HG02759 (cell line): ENCODE results near the gene FAM149A.

ENCODE experiments used
- ATAC-seq: cut with Tn5 transposase; IDR thresholded peaks from one replicate; pipeline ENCODE4 v1.9.1; 2021; ENCODE audit warnings: mild to moderate bottlenecking, moderate library complexity; ENCODE audit not compliant: unreplicated experiment

FAM149A gene

GRCh38 chr4:186151499-186151898 is 47.0 kb downstream of the FAM149A start:
- no peak for ATAC-seq

- no peak for ATAC-seq
Measured at GRCh38 chr4:186158021-186158813, 53.7 kb downstream of the FAM149A start.

GRCh38 chr4:186158966-186159365 is 54.5 kb downstream of the FAM149A start:
- ATAC-seq: no peak

GRCh38 chr4:186159613-186160012 is 55.1 kb downstream of the FAM149A start:
- no peak for ATAC-seq

- peak; percentile 77 for ATAC-seq
Measured at GRCh38 chr4:186161138-186161537, 56.6 kb downstream of the FAM149A start.

- ATAC-seq: no peak
Measured at GRCh38 chr4:186166852-186167512, 62.5 kb downstream of the FAM149A start.

- no peak for ATAC-seq
Measured at GRCh38 chr4:186167605-186168004, 63.1 kb downstream of the FAM149A start.

GRCh38 chr4:186168750-186169149 is 64.2 kb downstream of the FAM149A start:
- no peak for ATAC-seq

- no peak for ATAC-seq
Measured at GRCh38 chr4:186169333-186169944, 64.9 kb downstream of the FAM149A start.

GRCh38 chr4:186169945-186170802 is 65.7 kb downstream of the FAM149A start:
- no peak for ATAC-seq

GRCh38 chr4:186170966-186171365 is 66.5 kb downstream of the FAM149A start:
- no peak for ATAC-seq

GRCh38 chr4:186172546-186172945 is 68.0 kb downstream of the FAM149A start:
- no peak for ATAC-seq

GRCh38 chr4:186188107-186188506 is 83.6 kb downstream of the FAM149A start:
- ATAC-seq: no peak

- no peak for ATAC-seq
Measured at GRCh38 chr4:186189656-186190055, 85.2 kb downstream of the FAM149A start.

GRCh38 chr4:186190581-186191199 is 86.2 kb downstream of the FAM149A start:
- ATAC-seq: peak; percentile 34

GRCh38 chr4:186191200-186192065 is 86.9 kb downstream of the FAM149A start, which contains the start of gene CYP4V2:
TSS of gene CYP4V2 (plus strand) at chr4:186191567. CDS start at chr4:186191824, 257 bp downstream.
- ATAC-seq: peak; percentile 84

GRCh38 chr4:186192066-186192612 is 87.6 kb downstream of the FAM149A start:
- ATAC-seq: no peak

- no peak for ATAC-seq
Measured at GRCh38 chr4:186193851-186194250, 89.3 kb downstream of the FAM149A start.

GRCh38 chr4:186196063-186196462 is 91.6 kb downstream of the FAM149A start:
- ATAC-seq: no peak
